Panc1 (cell line): ENCODE measurements around the gene LCN6. TPM values are rescaled to one million over a fixed set of nuclear protein-coding genes. Genes with fewer than 3 reads are reported as not detected.
"Not testable (repeated sequence)": the region's sequence is repeated elsewhere in the genome, so short reads cannot be mapped to it uniquely, and the experiment has no call there.

Source experiments
- ATAC-seq: fragments of 200-7000 bp; cut with Tn5 transposase; 2 replicates; pipeline ENCODE4 v1.9.1; 2020; ENCODE audit warnings: mild to moderate bottlenecking, moderate library complexity
- BruUV-seq: library from RNA; stranded (reverse); fragments of 400-500 nt; replicated peaks from 2 replicates; lab custom pipeline; 2021; lab: Mats Ljungman, UMichigan
- CTCF ChIA-PET: fragments of 300-600 bp; sonication (Branson Sonifier 250); formaldehyde crosslinking; loops from one replicate; lab custom pipeline; 2022; ENCODE audit warnings: antibody characterized with exemption; lab: Charles Lee
- POLR2A ChIA-PET: fragments of 300-600 bp; sonication (Branson Sonifier 250); formaldehyde crosslinking; loops from one replicate; lab custom pipeline; 2022; ENCODE audit warnings: antibody characterized with exemption; lab: Charles Lee
- DNase-seq: peaks from one replicate; pipeline ENCODE4 v3.0.0-alpha.2; 2010; ENCODE audit warnings: low read depth, low spot score
- H3K27ac ChIP-seq: 2 replicates; pipeline ENCODE4 v1.5.1; 2011; ENCODE audit warnings: mild to moderate bottlenecking, low read length, inconsistent platforms
- H3K27me3 ChIP-seq: fragments of 200-500 bp; sonication (Bioruptor generic); 2 replicates; pipeline ENCODE4 v1.6.0; 2014; ENCODE audit warnings: low read length, inconsistent platforms; ENCODE audit not compliant: control insufficient read depth, insufficient read depth
- H3K36me3 ChIP-seq: fragments of 200-500 bp; sonication (Bioruptor generic); 2 replicates; pipeline ENCODE4 v1.5.1; 2014; ENCODE audit warnings: inconsistent platforms, mild to moderate bottlenecking, low read length, moderate library complexity; ENCODE audit not compliant: control insufficient read depth, insufficient read depth
- H3K4me1 ChIP-seq: 2 replicates; pipeline ENCODE4 v1.5.1; 2011; ENCODE audit warnings: inconsistent platforms, mild to moderate bottlenecking, low read length, moderate library complexity; ENCODE audit not compliant: control insufficient read depth, insufficient read depth
- H3K4me3 ChIP-seq, 2 experiments: 2 replicates each; pipeline ENCODE4 v1.5.1; 2011 to 2012; ENCODE audit warnings: low read depth in 2 of 2, low read length in 2 of 2, mild to moderate bottlenecking in 2 of 2, inconsistent platforms in 1 of 2, moderate library complexity in 1 of 2
- H3K9me3 ChIP-seq: fragments of 200-500 bp; sonication (Bioruptor generic); 2 replicates; pipeline ENCODE4 v1.5.1; 2014; ENCODE audit warnings: low read depth, mild to moderate bottlenecking, inconsistent platforms, low read length, moderate library complexity; ENCODE audit not compliant: control insufficient read depth, insufficient read depth
- CTCF ChIP-seq: fragments of 450-650 bp; IDR thresholded peaks from 2 replicates; pipeline ENCODE4 v1.5.1; 2017; ENCODE audit warnings: mild to moderate bottlenecking
- POLR2AphosphoS5 ChIP-seq: IDR thresholded peaks from 2 replicates; pipeline ENCODE4 v1.6.1; 2012; ENCODE audit warnings: mild to moderate bottlenecking, low read depth, low read length, moderate library complexity
- REST ChIP-seq, 2 experiments: IDR thresholded peaks; 2 replicates each; pipeline ENCODE4 v1.6.1; 2011 to 2012; ENCODE audit warnings: low read depth in 2 of 2, control low read depth in 1 of 2, low read length in 1 of 2, mild to moderate bottlenecking in 1 of 2, moderate library complexity in 1 of 2; ENCODE audit not compliant: insufficient read depth in 1 of 2
- SIN3A ChIP-seq: IDR thresholded peaks from 2 replicates; pipeline ENCODE4 v1.6.1; 2012; ENCODE audit warnings: low read depth, mild to moderate bottlenecking, low read length, moderate library complexity, borderline replicate concordance; ENCODE audit not compliant: insufficient read depth
- TCF7L2 ChIP-seq: IDR thresholded peaks from 2 replicates; pipeline ENCODE4 v1.6.1; 2011; ENCODE audit warnings: mild to moderate bottlenecking, low read depth, low read length, inconsistent platforms
- in situ Hi-C: cut with HindIII; loops from 2 replicates; pipeline ENCODE4 v1.10.0; 2016; ENCODE audit warnings: low sequenced_read_pairs, low pct_unique_long_range_greater_than_20kb
- intact Hi-C: fragments of 100-400 bp; cut with micrococcal nuclease; formaldehyde crosslinking; loops from one replicate; pipeline ENCODE4 v1.10.0; 2022; ENCODE audit not compliant: unreplicated experiment
- total RNA-seq: library from RNA; stranded (reverse); gene quantifications from one replicate; pipeline ENCODE4 v1.2.1, GENCODE V29; 2021; ENCODE audit not compliant: unreplicated experiment

The LCN6 gene
- total RNA-seq, 1 experiment from 2014 or later: not detected

- no peaks in the 10 kb centered on the region for H3K27me3 ChIP-seq
- intact Hi-C loops (no loop called here), in situ Hi-C loops (no loop called here)
- no TSS peak for BruUV-seq
- H3K4me1 ChIP-seq: no peaks in the 10 kb centered on the region
- no peak; the same call in 1 of the 2 replicates for TF ChIP-seq CTCF
- no peak for TF ChIP-seq REST (IDR thresholded peaks at IDR 0.05; ENCODE audit: insufficient read depth in 1 of 2, low read depth in 2 of 2, low read length in 1 of 2)
- no peak for TF ChIP-seq TCF7L2
- TF ChIP-seq POLR2AphosphoS5: no peak
- no peak for TF ChIP-seq SIN3A
- no peak overlapping the region for H3K27ac ChIP-seq
- ATAC-seq (peak; percentile 89), DNase-seq (no peak)
- H3K4me3 ChIP-seq: peak overlapping the region in 1 of 2 experiments; percentile 24; a peak in 1 of 4 replicates
- H3K36me3 ChIP-seq: no peaks in the 10 kb centered on the region
- ChIA-PET POLR2A (interaction anchor here (0.5 kb wide), 1 partner anchor 50 kb away, joined by 3 read pairs; no protein-coding TSS in a partner anchor), CTCF (no interaction called here)
- H3K9me3 ChIP-seq: no peaks in the 10 kb centered on the region; the same call in 1 of the 2 replicates
Observed at GRCh38 chr9:136769710-136770191, 21.4 kb upstream of the LCN6 start.

GRCh38 chr9:136766410-136767120, 18.2 kb upstream of the LCN6 start:
- H3K9me3 ChIP-seq, H3K4me3 ChIP-seq, H3K36me3 ChIP-seq, POLR2A ChIA-PET, DNase-seq, H3K27ac ChIP-seq, BruUV-seq, intact Hi-C loops, in situ Hi-C loops, ATAC-seq, H3K4me1 ChIP-seq, H3K27me3 ChIP-seq: not testable (repeated sequence)
- CTCF ChIA-PET: interaction anchor here (0.5 to 1.2 kb wide), 5 partner anchors 9 to 595 kb away, joined by 3 to 5 read pairs (median 3); partner anchors contain the start of gene LCN8
- peak; percentile 44 for TF ChIP-seq CTCF

GRCh38 chr9:136765745-136766409, 17.6 kb upstream of the LCN6 start:
- intact Hi-C loops, POLR2A ChIA-PET: not testable (repeated sequence)

More at GRCh38 chr9:136765745-136766409, 17.6 kb upstream of the LCN6 start:
- H3K27ac ChIP-seq, H3K9me3 ChIP-seq, H3K36me3 ChIP-seq, H3K4me1 ChIP-seq, H3K27me3 ChIP-seq, BruUV-seq, ATAC-seq, H3K4me3 ChIP-seq, in situ Hi-C loops, DNase-seq: not testable (repeated sequence)
- CTCF ChIA-PET: interaction anchor here (0.5 to 0.8 kb wide), 3 partner anchors 8 to 595 kb away, joined by 3 read pairs; partner anchors contain the start of gene LCN8
